ENCODE measurements around the gene CFLAR. TPM values are rescaled to one million over a fixed set of nuclear protein-coding genes. Genes with fewer than 3 reads are reported as not detected.

CFLAR gene
- total and polyA plus RNA-seq, 2 of the 13 experiments (the other 11 are each of a cell fraction or from before 2014, with no cell fraction given), result 43.8 to 92.1 TPM

DNA sequence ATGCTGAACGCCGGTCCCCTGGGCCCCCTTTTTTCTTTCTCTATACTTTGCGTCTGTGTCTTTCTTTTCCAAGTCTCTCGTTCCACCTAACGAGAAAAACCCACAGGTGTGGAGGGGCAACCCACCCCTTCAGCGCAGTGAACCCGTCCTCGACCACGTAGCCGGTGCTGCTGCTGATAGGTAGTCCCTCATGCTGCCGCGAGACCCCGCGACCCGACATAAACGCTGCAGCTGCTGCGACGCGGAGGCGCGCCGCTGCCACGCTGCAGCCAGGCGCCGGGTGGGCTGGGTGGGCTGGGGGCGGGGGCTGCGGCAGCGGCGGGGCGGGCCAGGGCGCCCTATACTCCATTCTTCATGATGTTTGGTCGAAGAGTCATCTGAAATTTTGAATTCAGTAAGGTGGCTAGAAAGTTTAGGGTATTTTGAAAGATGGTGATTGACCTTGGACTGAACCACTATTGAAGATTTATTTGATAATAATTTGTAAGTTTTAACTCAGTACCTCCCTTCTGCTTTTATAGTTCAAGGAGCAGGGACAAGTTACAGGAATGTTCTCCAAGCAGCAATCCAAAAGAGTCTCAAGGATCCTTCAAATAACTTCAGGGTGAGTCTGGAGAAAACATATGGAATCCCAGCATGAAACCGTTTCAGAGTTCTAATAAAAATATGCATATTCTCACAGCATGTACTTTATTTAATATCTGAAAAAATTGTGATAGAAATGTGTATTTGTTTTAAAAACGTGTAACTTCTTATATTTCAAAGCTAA lies 24.1 kb downstream of the CFLAR start:
- H3K4me2 ChIP-seq (ENCODE audit: low read depth, low read length), result no peak overlapping the region
- H3K4me1 ChIP-seq (ENCODE audit: insufficient read depth, low read length), result peaks cover 14% of the 10 kb centered on the region
- no peak for TF ChIP-seq HNRNPUL1 (IDR thresholded peaks at IDR 0.05; ENCODE audit: low read depth, low read length)
- no peak for TF ChIP-seq TAF15 (IDR thresholded peaks at IDR 0.05; ENCODE audit: low read depth, low read length, poor library complexity, severe bottlenecking)
- TF ChIP-seq ZNF577 (CRISPR knock-in tag; IDR thresholded peaks at IDR 0.05; ENCODE audit: borderline replicate concordance, low read depth), result no peak
- TF ChIP-seq, protein P1, sequence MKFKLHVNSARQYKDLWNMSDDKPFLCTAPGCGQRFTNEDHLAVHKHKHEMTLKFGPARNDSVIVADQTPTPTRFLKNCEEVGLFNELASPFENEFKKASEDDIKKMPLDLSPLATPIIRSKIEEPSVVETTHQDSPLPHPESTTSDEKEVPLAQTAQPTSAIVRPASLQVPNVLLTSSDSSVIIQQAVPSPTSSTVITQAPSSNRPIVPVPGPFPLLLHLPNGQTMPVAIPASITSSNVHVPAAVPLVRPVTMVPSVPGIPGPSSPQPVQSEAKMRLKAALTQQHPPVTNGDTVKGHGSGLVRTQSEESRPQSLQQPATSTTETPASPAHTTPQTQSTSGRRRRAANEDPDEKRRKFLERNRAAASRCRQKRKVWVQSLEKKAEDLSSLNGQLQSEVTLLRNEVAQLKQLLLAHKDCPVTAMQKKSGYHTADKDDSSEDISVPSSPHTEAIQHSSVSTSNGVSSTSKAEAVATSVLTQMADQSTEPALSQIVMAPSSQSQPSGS (CRISPR knock-in tag; IDR thresholded peaks at IDR 0.05), result no peak
- no peak for TF ChIP-seq NFYB (CRISPR knock-in tag; IDR thresholded peaks at IDR 0.05)
- no peak for TF ChIP-seq PCBP1 (IDR thresholded peaks at IDR 0.05; ENCODE audit: borderline replicate concordance, low read depth, low read length)
- TF ChIP-seq MYC (CRISPR knock-in tag; IDR thresholded peaks at IDR 0.05; ENCODE audit: borderline replicate concordance), result no peak
- TF ChIP-seq CCDC6 (CRISPR knock-in tag; IDR thresholded peaks at IDR 0.05), result no peak
- no peaks in the 10 kb centered on the region for H4K20me1 ChIP-seq (ENCODE audit: insufficient read depth, low read length)
- H2AFZ ChIP-seq (ENCODE audit: low read length), result no peak overlapping the region
- in situ Hi-C loops (cut with HindIII; ENCODE audit: extremely low pct_ligation_motif_present, low pct_unique_long_range_greater_than_20kb) (no loop called here), intact Hi-C loops (cut with micrococcal nuclease; ENCODE audit: unreplicated experiment) (no loop called here)
- ChIA-PET CTCF (ENCODE audit: low intra/inter-chr PET ratio, low total read pairs) (no interaction called here), POLR2A (no interaction called here)
- WGBS (ENCODE audit: low lambda C conversion rate), result 98% methylated on average over 34 of the region's 34 CpGs
- no peak overlapping the region for H3K4me3 ChIP-seq (replicated peaks in 1 of 3; ENCODE audit: insufficient read depth in 1 of 3, low read depth in 2 of 3, low read length in 3 of 3)
- FAIRE-seq (no peak), ATAC-seq (no peak), DNase-seq (ENCODE audit: low spot score) (no peak)
- peaks cover 32 to 52% of the 10 kb centered on the region in 2 experiments for H3K36me3 ChIP-seq (replicated peaks in 1 of 2; ENCODE audit: control insufficient read depth in 1 of 2, insufficient read depth in 2 of 2, low read length in 2 of 2)
- no TSS peak for BruUV-seq (replicated peaks)
- no peaks in the 10 kb centered on the region for H3K9me3 ChIP-seq (ENCODE audit: low read length)
- H3K27ac ChIP-seq (ENCODE audit: extremely low read length, insufficient read depth, low read length), result no peak overlapping the region
- no peak overlapping the region for H3K9ac ChIP-seq (ENCODE audit: insufficient read depth, low read depth, low read length)
- H3K79me2 ChIP-seq (ENCODE audit: insufficient read depth, low read length), result peaks cover 4% of the 10 kb centered on the region
- no peaks in the 10 kb centered on the region for H3K27me3 ChIP-seq (ENCODE audit: control insufficient read depth in 1 of 2, insufficient read depth in 2 of 2, low read length in 2 of 2)
